ENCODE data around the gene ZDHHC19.
"Not testable (repeated sequence)": the region's sequence is repeated elsewhere in the genome, so short reads cannot be mapped to it uniquely, and the experiment has no call there.

The ZDHHC19 gene

GRCh38 chr3:196181127-196181546 is 30.1 kb downstream of the ZDHHC19 start:
- DNase-seq (ENCODE audit: insufficient read length, low spot score) (no peak), FAIRE-seq (no peak)

DNA sequence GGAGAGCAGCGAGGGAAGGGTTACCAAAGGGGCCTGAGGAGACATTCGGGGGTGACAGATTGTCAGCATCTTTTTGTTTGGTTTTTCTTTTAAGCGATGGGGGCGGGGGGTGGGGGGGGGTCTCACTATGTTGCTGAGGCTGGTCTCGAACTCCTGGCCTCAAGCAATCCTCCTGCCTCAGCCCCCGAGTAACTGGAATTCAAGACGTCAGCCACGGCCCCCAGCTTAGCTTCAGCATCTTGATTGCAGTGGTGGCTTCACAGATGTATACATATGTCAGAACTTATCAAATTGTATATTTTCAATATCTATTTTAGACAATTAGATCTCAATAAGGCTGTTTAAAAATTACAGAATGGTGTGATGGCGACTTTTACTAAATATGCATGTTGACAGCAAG is 30.9 kb downstream of the ZDHHC19 start:
- DNase-seq (ENCODE audit: insufficient read length, low spot score) (no peak), FAIRE-seq (no peak)

- DNase-seq (ENCODE audit: insufficient read length, low spot score) = peak; percentile 71
- FAIRE-seq = peak; percentile 87
These were observed 31.6 kb downstream of the ZDHHC19 start for GRCh38 chr3:196179380-196180308.

DNA sequence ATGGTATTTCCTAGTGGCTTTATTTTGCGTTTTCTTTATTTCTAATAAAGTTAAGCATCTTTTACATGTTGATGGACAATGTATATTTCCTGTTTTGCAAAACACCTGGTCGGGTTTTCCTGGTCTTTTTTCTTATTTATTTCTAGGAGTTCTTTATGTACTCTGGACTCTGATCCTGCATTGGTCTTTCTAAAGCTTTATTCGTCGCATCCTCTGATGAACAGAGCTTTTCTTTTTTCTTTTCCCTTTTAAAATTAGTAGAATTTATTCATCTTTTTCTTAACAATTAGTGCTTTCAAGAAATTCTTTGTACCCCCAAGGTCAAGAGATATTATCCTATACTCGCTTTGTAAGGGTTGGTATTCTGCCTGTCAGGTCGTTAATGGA is 32.2 kb downstream of the ZDHHC19 start:
- FAIRE-seq = no peak
- DNase-seq (ENCODE audit: insufficient read length, low spot score) = no peak

GRCh38 chr3:196177967-196178366 is 33.2 kb downstream of the ZDHHC19 start:
- FAIRE-seq = no peak

GRCh38 chr3:196177567-196177966 is 33.6 kb downstream of the ZDHHC19 start:
- no peak for FAIRE-seq
- DNase-seq (ENCODE audit: insufficient read length, low spot score) = no peak

More at GRCh38 chr3:196177967-196178366, 33.2 kb downstream of the ZDHHC19 start:
- no peak for DNase-seq (ENCODE audit: insufficient read length, low spot score)

- no peak for FAIRE-seq
- DNase-seq (ENCODE audit: insufficient read length, low spot score) = no peak
These were observed 35.5 kb downstream of the ZDHHC19 start for GRCh38 chr3:196175722-196176121.

GRCh38 chr3:196175116-196175625 is 36.0 kb downstream of the ZDHHC19 start:
- no peak for FAIRE-seq
- no peak for DNase-seq (ENCODE audit: insufficient read length, low spot score)

- FAIRE-seq (no peak), DNase-seq (ENCODE audit: insufficient read length, low spot score) (no peak)
These were observed 36.5 kb downstream of the ZDHHC19 start for GRCh38 chr3:196174652-196175051.

DNA sequence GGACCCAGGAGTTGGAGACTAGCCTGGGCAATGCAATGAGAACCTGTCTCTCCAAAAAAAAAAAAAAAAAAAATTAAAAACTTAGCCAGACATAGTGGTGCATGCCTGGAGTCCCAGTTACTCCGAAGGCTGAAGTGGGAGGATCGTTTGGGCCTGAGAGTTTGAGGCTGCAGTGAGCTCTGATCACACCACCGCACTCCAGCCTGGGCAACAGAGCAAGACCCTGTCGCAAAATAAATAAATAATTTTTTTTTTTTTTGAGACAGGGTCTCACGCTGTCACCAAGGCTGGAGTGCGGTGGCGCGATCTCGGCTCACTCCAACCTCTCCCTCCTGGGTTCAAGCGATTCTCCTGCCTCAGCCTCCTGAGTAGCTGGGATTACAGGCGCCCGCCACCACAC is 40.9 kb downstream of the ZDHHC19 start:
- FAIRE-seq; DNase-seq (ENCODE audit: insufficient read length, low spot score): not testable (repeated sequence)

DNA sequence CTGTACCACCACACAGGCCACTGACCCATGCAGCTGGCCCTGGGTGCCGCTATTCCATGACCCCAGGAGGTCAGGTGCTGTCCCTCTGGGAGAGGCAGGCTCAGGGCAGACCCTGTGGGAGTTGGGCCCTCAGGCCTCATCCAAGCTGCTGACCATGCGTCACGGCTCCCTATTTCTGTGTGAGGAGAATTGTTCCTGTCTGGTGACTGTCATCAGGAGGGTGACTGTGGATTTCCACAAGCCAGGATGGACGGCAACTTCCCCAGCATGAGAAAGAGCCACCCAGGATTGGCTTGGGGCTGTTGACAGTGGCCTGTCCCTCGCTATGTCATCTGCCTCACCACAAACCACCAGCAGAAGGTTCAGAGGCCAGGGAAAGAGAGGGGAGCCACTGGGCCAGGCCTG is 41.4 kb downstream of the ZDHHC19 start:
- DNase-seq (ENCODE audit: insufficient read length, low spot score) = no peak
- FAIRE-seq = no peak

DNA sequence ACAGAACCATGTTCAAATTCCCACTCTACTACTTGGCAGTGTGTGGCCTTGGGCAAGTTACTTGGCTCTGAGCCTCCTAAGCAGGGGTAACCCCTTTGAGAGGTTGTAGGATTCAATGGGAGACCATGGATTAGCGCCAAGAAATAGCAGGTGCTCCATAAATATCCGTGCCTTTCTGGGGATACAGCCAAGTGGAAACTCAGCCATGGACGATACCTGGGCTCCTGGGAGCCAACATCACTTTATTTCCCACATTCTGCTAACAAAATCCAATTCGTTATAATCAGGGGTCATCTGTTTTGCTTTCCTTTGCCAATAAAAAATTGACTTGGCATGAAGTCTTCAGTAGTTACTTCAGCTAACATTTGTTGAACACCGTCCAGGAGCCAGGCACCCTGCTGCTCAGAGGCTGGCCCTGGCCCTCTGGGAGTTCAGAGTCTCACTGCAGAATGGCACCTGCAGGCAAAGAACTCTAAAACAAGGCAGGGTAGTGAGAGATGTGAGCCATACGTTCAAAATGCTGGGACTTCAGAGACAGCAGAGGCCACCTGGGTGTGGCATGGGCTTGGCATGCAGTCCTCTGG is 42.3 kb downstream of the ZDHHC19 start:
- no peak for FAIRE-seq
- no peak for DNase-seq (ENCODE audit: insufficient read length, low spot score)

DNA sequence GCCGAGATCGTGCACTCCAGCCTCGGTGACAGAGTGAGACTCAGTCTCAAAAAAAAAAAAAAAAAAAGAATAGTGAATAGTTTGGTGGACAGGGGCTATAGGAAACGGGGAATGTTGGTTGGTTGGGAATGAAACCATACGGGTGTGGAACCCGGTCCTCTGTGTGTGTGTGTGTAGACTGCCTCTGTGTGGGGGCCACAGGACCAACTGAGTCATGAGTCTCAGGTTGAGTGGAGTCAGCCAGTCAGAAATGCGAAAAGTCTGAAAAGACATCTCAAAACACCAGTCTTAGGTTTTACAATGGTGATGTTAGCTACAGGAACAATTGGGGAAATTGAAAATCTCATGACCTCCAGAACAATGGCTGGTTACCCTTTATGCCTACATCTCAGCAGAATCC is 44.5 kb downstream of the ZDHHC19 start:
- DNase-seq (ENCODE audit: insufficient read length, low spot score) (no peak), FAIRE-seq (no peak)

DNA sequence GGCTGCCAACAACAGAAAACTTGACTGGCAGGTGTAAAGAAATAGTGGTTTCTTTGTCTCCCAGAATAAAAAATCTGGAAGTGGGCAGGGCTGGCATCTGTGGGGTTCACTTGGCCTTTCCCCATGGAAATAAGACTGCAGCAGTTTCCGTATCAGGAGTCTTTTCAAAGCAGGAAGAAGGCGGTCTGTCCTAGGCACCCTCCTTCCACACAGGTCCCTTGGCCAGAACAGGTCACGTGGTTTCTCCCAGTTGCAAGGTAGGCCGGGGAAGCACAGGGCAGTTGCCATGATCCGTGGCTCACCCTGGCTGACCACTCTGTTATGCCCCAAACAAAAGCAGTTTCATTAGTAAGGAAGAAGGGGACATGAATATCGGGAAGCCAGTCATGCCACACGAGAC is 45.4 kb downstream of the ZDHHC19 start:
- FAIRE-seq = no peak

GRCh38 chr3:196165006-196165575 is 46.1 kb downstream of the ZDHHC19 start:
- not testable (repeated sequence) for FAIRE-seq

More for the DNA sequence above, 45.4 kb downstream of the ZDHHC19 start:
- DNase-seq (ENCODE audit: insufficient read length, low spot score) = no peak

DNA sequence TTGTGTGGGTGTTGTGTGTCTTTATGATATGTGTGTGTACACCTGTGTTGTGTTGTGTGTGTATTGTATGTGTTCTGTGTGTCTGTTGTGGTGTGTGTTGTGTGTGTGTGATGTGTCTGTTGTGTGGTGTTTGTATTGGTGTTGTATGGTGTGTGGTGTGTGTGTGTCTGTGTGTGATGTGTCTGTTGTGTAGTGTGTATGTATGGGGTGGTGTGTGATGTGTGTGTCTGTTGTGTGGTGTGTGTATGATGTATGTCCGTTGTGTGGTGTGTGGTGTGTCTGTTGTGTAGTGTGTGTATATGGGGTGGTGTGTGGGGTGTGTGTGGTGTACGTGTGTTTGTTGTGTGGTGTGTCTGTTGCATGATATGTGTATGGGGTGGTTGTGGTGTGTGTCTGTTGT is 46.6 kb downstream of the ZDHHC19 start:
- FAIRE-seq (no peak), DNase-seq (ENCODE audit: insufficient read length, low spot score) (no peak)

More at GRCh38 chr3:196165006-196165575, 46.1 kb downstream of the ZDHHC19 start:
- not testable (repeated sequence) for DNase-seq (ENCODE audit: insufficient read length, low spot score)

- no peak for FAIRE-seq
These were observed 47.3 kb downstream of the ZDHHC19 start for GRCh38 chr3:196163666-196164493.

GRCh38 chr3:196163212-196163611 is 48.0 kb downstream of the ZDHHC19 start:
- no peak for DNase-seq (ENCODE audit: insufficient read length, low spot score)
- no peak for FAIRE-seq

More at GRCh38 chr3:196163666-196164493, 47.3 kb downstream of the ZDHHC19 start:
- DNase-seq (ENCODE audit: insufficient read length, low spot score) = no peak

DNA sequence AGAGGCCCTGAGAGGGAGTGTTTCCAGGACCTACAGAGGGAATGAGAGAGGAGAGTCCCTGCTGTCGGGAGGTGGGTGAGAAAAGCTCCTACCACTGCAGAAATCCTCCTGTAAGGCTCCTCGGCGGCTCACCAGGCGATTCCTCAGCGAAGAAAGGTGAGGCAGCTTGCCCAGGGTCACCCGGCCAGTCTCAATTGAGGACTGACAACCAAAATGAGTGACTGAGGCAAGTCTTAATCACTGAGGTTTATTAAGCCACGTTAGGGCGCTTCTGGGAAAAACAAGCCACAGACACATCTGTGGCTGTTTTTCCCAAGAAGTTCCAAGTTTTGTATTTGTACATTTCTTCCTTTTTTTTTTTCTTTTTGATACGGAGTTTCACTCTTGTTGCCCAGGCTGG is 48.5 kb downstream of the ZDHHC19 start:
- no peak for DNase-seq (ENCODE audit: insufficient read length, low spot score)
- no peak for FAIRE-seq

Measured in GM19239 (cell line).